ENCODE data around the gene XRCC3.

DNA sequence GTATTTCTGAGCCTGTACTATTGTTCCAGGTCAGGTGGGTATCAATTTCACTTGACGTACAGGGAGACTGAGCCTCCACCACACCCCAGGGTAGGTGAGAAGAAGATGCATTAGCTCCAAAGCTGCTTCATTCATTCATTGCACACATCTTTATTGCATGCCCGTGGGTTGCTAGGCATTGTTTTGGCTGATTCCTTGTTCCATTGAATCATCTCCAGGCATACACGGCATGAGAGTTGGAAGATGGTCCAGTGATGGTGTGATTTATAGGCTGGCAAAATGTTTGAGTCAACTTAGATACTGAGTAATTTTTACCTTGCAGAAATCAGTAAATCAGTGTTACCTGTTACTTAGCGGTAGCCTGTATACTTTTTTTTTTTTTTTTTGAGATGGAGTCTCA is 65.0 kb downstream of the XRCC3 start:
- TF ChIP-seq CTCF (IDR thresholded peaks at IDR 0.05), result no peak
- TF ChIP-seq EP300 (IDR thresholded peaks at IDR 0.05), result no peak

All from sigmoid colon (tissue), 4 donors.